GM23248 (cell line): ENCODE results near the gene MDM1. TPM values are rescaled to one million over a fixed set of nuclear protein-coding genes. Genes with fewer than 3 reads are reported as not detected.

Experiments
- DNase-seq: peaks from one replicate; pipeline ENCODE4 v3.0.0-alpha.2; 2015
- H2AFZ ChIP-seq: fragments of 200-600 bp; sonication (generic); 2 replicates; pipeline ENCODE4 v1.6.1; 2016; ENCODE audit warnings: antibody characterized with exemption
- H3F3A ChIP-seq: fragments of 200-600 bp; sonication (generic); 2 replicates; pipeline ENCODE4 v1.6.1; 2016; ENCODE audit warnings: mild to moderate bottlenecking, antibody characterized with exemption, mixed run types; ENCODE audit not compliant: insufficient read depth
- H3K27ac ChIP-seq: fragments of 200-600 bp; sonication (generic); 2 replicates; pipeline ENCODE4 v1.5.1; 2016; ENCODE audit warnings: mild to moderate bottlenecking
- H3K27me3 ChIP-seq: fragments of 200-600 bp; sonication (generic); replicated peaks from 2 replicates; pipeline ENCODE4 v1.6.1; 2016; ENCODE audit warnings: mild to moderate bottlenecking; ENCODE audit not compliant: insufficient read depth
- H3K36me3 ChIP-seq: fragments of 200-600 bp; sonication (generic); 2 replicates; pipeline ENCODE4 v1.6.1; 2016; ENCODE audit warnings: low read depth, mild to moderate bottlenecking
- H3K4me1 ChIP-seq: fragments of 200-600 bp; sonication (generic); 2 replicates; pipeline ENCODE4 v1.6.1; 2016; ENCODE audit warnings: mild to moderate bottlenecking; ENCODE audit not compliant: insufficient read depth
- H3K4me2 ChIP-seq: fragments of 200-600 bp; sonication (generic); one replicate; pipeline ENCODE4 v1.6.1; 2016; ENCODE audit warnings: mild to moderate bottlenecking; ENCODE audit not compliant: unreplicated experiment
- H3K4me3 ChIP-seq: fragments of 200-600 bp; sonication (generic); 2 replicates; pipeline ENCODE4 v1.5.1; 2016; ENCODE audit warnings: mild to moderate bottlenecking
- H3K79me2 ChIP-seq: fragments of 200-600 bp; sonication (generic); 2 replicates; pipeline ENCODE4 v1.6.1; 2016; ENCODE audit warnings: mild to moderate bottlenecking; ENCODE audit not compliant: insufficient read depth
- H3K9ac ChIP-seq: fragments of 200-600 bp; sonication (generic); 2 replicates; pipeline ENCODE4 v1.6.1; 2016; ENCODE audit warnings: mild to moderate bottlenecking
- H3K9me2 ChIP-seq: fragments of 200-600 bp; sonication (generic); 2 replicates; pipeline ENCODE4 v1.6.1; 2016; ENCODE audit warnings: mixed run types, mild to moderate bottlenecking, moderate library complexity; ENCODE audit not compliant: insufficient read depth
- H3K9me3 ChIP-seq: fragments of 200-600 bp; sonication (generic); one replicate; pipeline ENCODE4 v1.6.1; 2017; ENCODE audit warnings: low read depth
- H4K20me1 ChIP-seq: fragments of 200-600 bp; sonication (generic); 2 replicates; pipeline ENCODE4 v1.6.0; 2016; ENCODE audit not compliant: insufficient read depth
- EZH2 ChIP-seq: fragments of 200-600 bp; sonication (generic); IDR thresholded peaks from 2 replicates; pipeline ENCODE4 v1.6.1; 2018; ENCODE audit warnings: antibody characterized with exemption, mild to moderate bottlenecking; ENCODE audit not compliant: insufficient read depth, poor library complexity, severe bottlenecking
- EZH2phosphoT487 ChIP-seq: fragments of 200-600 bp; sonication (generic); IDR thresholded peaks from 2 replicates; pipeline ENCODE4 v1.6.1; 2018; ENCODE audit warnings: antibody characterized with exemption, moderate library complexity, mild to moderate bottlenecking, low read depth; ENCODE audit not compliant: insufficient read depth
- WGBS, 2 experiments: methylation state at CpG; one replicate each; pipeline ENCODE4 v1.1.6; 2015 to 2017; ENCODE audit warnings: low lambda C conversion rate in 2 of 2, low coverage in 1 of 2; ENCODE audit errors: missing lambda C conversion rate in 2 of 2; 5-methylcytosine and 5-hydroxymethylcytosine counted together
- in situ Hi-C: fragments of 300-500 bp; cut with MboI; formaldehyde crosslinking; loops from 2 replicates; pipeline ENCODE4 v1.15.0; 2020
- polyA plus RNA-seq: library from polyadenylated mRNA; unstranded; fragments of >200 nt; fragmentation: Nextera tagmentation; extraction: Ambion mirVana; gene quantifications from 2 replicates; pipeline ENCODE4 v1.2.1, GENCODE V29; 2016
- total RNA-seq: library from RNA; depleted of rRNA; stranded (reverse); fragments of >200 nt; shearing (Covaris generic); gene quantifications from 2 replicates; pipeline ENCODE4 v1.2.3, GENCODE V29; 2014

MDM1 gene
- total and polyA plus RNA-seq, 2 experiments from 2014 or later, result 7.3 to 9.9 TPM

GRCh38 chr12:68270358-68270757 lies 61.8 kb downstream of the MDM1 start:
- no peak overlapping the region for H3K4me2 ChIP-seq
- no peaks in the 10 kb centered on the region for H3K79me2 ChIP-seq
- no peak for TF ChIP-seq EZH2
- TF ChIP-seq EZH2phosphoT487, result no peak
- DNase-seq, result no peak
- H3K27ac ChIP-seq, result no peak overlapping the region
- no peaks in the 10 kb centered on the region for H4K20me1 ChIP-seq
- H3K4me1 ChIP-seq, result peaks cover 44% of the 10 kb centered on the region
- H3F3A ChIP-seq, result peaks cover 11% of the 10 kb centered on the region; the same call in 1 of the 2 replicates
- in situ Hi-C loops, result no loop called here
- no peak overlapping the region for H3K9ac ChIP-seq
- 73 to 78% methylated on average over 3 of the region's 3 CpGs for WGBS, 2 experiments
- no peak overlapping the region; the same call in 1 of the 2 replicates for H2AFZ ChIP-seq
- no peaks in the 10 kb centered on the region for H3K36me3 ChIP-seq
- no peaks in the 10 kb centered on the region for H3K9me3 ChIP-seq
- no peak overlapping the region for H3K4me3 ChIP-seq
- H3K27me3 ChIP-seq, result no peaks in the 10 kb centered on the region
- H3K9me2 ChIP-seq, result no peaks in the 10 kb centered on the region

GRCh38 chr12:68269779-68270178 lies 62.4 kb downstream of the MDM1 start:
- DNase-seq, result no peak
- H2AFZ ChIP-seq, result no peak overlapping the region
- H3K79me2 ChIP-seq, result no peaks in the 10 kb centered on the region
- H3K4me2 ChIP-seq, result no peak overlapping the region
- no peaks in the 10 kb centered on the region for H3K36me3 ChIP-seq
- no peaks in the 10 kb centered on the region for H3K9me2 ChIP-seq
- no peaks in the 10 kb centered on the region for H3K9me3 ChIP-seq
- no peak overlapping the region for H3K4me3 ChIP-seq
- peaks cover 50% of the 10 kb centered on the region for H3K4me1 ChIP-seq
- no peak overlapping the region for H3K9ac ChIP-seq
- WGBS, 2 experiments, result 73 to 79% methylated on average over 2 of the region's 2 CpGs
- H3K27ac ChIP-seq, result no peak overlapping the region
- H4K20me1 ChIP-seq, result no peaks in the 10 kb centered on the region
- in situ Hi-C loops, result no loop called here
- peaks cover 17% of the 10 kb centered on the region; the same call in 1 of the 2 replicates for H3F3A ChIP-seq
- no peaks in the 10 kb centered on the region for H3K27me3 ChIP-seq
- TF ChIP-seq EZH2 (no peak), EZH2phosphoT487 (no peak)

GRCh38 chr12:68268967-68269366 lies 63.2 kb downstream of the MDM1 start:
- peaks cover 24% of the 10 kb centered on the region; the same call in 1 of the 2 replicates for H3F3A ChIP-seq
- no peaks in the 10 kb centered on the region for H3K27me3 ChIP-seq
- H3K4me1 ChIP-seq, result peaks cover 58% of the 10 kb centered on the region
- no peak overlapping the region for H3K4me2 ChIP-seq
- no peak overlapping the region for H3K4me3 ChIP-seq
- H3K9me3 ChIP-seq, result no peaks in the 10 kb centered on the region
- no peak for DNase-seq
- H3K27ac ChIP-seq, result peak overlapping the region; percentile 78; the same call in 1 of the 2 replicates
- no peak overlapping the region for H2AFZ ChIP-seq
- H4K20me1 ChIP-seq, result no peaks in the 10 kb centered on the region
- in situ Hi-C loops, result no loop called here
- no peak overlapping the region for H3K9ac ChIP-seq
- H3K36me3 ChIP-seq, result no peaks in the 10 kb centered on the region
- TF ChIP-seq EZH2phosphoT487 (no peak), EZH2 (no peak)
- H3K79me2 ChIP-seq, result no peaks in the 10 kb centered on the region
- no peaks in the 10 kb centered on the region for H3K9me2 ChIP-seq

DNA sequence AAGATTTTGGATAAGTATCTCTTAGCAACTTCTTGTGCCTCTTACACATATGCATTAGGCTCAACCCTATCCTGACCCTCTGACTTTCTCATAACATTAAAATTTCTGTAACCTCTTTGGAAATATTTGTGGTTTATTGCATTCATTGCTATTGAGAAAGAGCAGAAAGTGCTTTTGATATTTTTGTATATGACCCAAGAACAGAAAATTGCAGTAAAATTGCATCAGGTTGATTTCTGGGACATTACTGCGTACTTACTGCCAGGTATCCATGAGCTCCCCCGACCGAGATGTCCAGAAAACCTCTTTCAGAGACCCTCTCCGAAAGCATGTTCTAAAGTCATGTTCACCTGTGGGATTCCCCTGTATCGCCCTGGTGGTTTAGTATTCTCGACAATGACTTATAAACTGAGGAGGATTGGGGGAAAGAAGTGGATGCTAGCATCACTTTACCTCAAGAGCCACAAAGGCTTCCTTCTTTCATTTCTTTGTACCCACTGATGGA lies 64.2 kb downstream of the MDM1 start:
- peak overlapping the region; percentile 78 for H3K27ac ChIP-seq

DNA sequence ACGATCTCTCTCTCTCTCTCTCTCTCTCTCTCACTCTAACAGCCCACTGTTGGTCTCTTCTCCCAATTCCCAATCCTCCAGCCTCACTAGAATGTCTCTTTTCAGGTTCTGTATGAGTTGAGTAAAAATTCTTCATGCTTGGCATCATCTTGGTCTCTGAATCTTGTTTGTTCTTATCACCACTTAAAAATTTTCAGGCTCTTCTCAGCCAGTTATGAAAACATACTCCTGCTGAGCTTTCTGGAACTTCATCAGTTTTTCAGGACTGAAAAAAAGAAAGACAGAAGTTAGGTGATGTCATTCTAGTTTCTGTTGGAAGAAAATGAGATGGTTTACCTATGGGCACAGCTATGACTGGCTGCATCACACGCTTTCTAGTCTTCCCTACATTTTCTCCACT lies 67.3 kb downstream of the MDM1 start:
- H3K4me2 ChIP-seq, result peak overlapping the region; percentile 16
- H3K9me2 ChIP-seq, result no peaks in the 10 kb centered on the region
- in situ Hi-C loops, result no loop called here
- TF ChIP-seq EZH2phosphoT487 (no peak), EZH2 (no peak)
- H4K20me1 ChIP-seq, result no peaks in the 10 kb centered on the region
- 75 to 89% methylated on average over 1 to 2 of the region's 2 CpGs for WGBS, 2 experiments
- H3K27me3 ChIP-seq, result no peaks in the 10 kb centered on the region
- H2AFZ ChIP-seq, result no peak overlapping the region
- no peaks in the 10 kb centered on the region for H3K9me3 ChIP-seq
- no peaks in the 10 kb centered on the region for H3K36me3 ChIP-seq
- peaks cover 43% of the 10 kb centered on the region for H3F3A ChIP-seq
- H3K27ac ChIP-seq, result peak overlapping the region; percentile 72
- peak; percentile 82 for DNase-seq
- H3K79me2 ChIP-seq, result no peaks in the 10 kb centered on the region
- peaks cover 76% of the 10 kb centered on the region for H3K4me1 ChIP-seq
- H3K9ac ChIP-seq, result no peak overlapping the region
- H3K4me3 ChIP-seq, result no peak overlapping the region

More for the DNA sequence above, 64.2 kb downstream of the MDM1 start:
- in situ Hi-C loops, result no loop called here
- Histone ChIP-seq H3K9me3 (no peaks in the 10 kb centered on the region), H3K9me2 (no peaks in the 10 kb centered on the region), H3K36me3 (no peaks in the 10 kb centered on the region), H3K27me3 (no peaks in the 10 kb centered on the region), H3K9ac (peak overlapping the region; percentile 56), H3K79me2 (no peaks in the 10 kb centered on the region), H2AFZ (no peak overlapping the region), H3K4me3 (no peak overlapping the region), H3K4me2 (peak overlapping the region; percentile 50), H3F3A (peaks cover 31% of the 10 kb centered on the region; the same call in 1 of the 2 replicates), H4K20me1 (no peaks in the 10 kb centered on the region), H3K4me1 (peaks cover 61% of the 10 kb centered on the region)
- 71 to 72% methylated on average over 6 of the region's 6 CpGs for WGBS, 2 experiments
- TF ChIP-seq EZH2, result no peak
- no peak for TF ChIP-seq EZH2phosphoT487
- DNase-seq, result peak; percentile 85
